Right ventricle myocardium superior (tissue), 1 donor: ENCODE data around the gene TNFSF12. TPM values are rescaled to one million over a fixed set of nuclear protein-coding genes. Genes with fewer than 3 reads are reported as not detected.

Source experiments
- ATAC-seq: fragments of 200-7000 bp; cut with Tn5 transposase; one replicate; pipeline ENCODE4 v1.9.1; 2020; ENCODE audit warnings: mild to moderate bottlenecking; ENCODE audit not compliant: poor library complexity
- DNase-seq: peaks from one replicate; pipeline ENCODE4 v3.0.0-alpha.2; 2020
- intact Hi-C: fragments of 100-400 bp; cut with DNase I; formaldehyde crosslinking; loops from one replicate; pipeline ENCODE4 v1.11.2; 2022
- total RNA-seq: library from RNA; stranded (reverse); fragmentation: NEBNext Ultra II Directional; extraction: Animal tissue kit (Norgen Biotek cat#: 25700); gene quantifications from one replicate; pipeline ENCODE4 v1.2.1, GENCODE V29; 2021
- donor health status: DM: no; HTN: yes; CAD: no; lungs with severe emphysema.

TNFSF12 gene
- total RNA-seq, 1 donor from 2014 or later: 34.6 TPM

DNA sequence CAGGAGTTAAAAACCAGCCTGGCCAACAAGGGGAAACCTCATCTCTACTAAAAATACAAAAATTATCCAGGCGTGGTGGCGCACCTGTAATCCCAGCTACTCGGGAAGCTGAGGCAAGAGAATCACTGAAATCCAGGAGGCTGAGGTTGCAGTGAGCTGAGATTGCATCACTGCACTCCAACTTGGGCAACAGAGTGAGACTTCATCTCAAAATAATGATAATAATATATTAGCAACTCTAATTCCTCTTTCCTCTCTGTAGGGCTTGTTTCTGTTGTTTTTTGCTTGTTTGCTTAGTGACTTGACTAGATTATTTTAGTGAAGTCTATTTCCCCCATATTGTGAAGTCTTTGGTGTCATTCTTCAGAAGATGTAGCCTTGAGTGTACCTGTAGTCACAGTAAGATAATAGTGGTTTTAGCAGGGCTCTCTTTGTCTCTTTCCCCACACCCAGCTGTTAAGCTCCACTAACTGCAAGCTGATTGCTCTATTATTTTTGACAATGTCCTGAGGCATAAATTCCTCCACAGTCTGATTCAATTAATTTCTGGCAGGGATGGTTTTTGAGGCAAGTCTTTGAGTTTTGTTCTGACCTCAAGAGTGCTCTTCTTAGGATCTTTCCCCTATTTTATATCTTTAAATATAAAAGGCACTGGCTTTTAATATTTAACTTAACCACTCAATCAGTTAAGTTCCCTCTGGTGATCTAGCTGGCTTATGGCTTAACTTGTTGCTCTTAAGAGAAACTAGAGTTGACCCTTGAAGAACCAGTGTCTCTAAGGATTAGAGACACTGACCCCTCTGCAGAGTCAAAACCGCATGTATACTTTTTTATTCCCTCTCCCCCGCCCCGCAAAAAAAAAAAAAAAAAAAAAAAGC is 18.6 kb upstream of the TNFSF12 start:
- ATAC-seq (no peak), DNase-seq (no peak)
- intact Hi-C loops: no loop called here

DNA sequence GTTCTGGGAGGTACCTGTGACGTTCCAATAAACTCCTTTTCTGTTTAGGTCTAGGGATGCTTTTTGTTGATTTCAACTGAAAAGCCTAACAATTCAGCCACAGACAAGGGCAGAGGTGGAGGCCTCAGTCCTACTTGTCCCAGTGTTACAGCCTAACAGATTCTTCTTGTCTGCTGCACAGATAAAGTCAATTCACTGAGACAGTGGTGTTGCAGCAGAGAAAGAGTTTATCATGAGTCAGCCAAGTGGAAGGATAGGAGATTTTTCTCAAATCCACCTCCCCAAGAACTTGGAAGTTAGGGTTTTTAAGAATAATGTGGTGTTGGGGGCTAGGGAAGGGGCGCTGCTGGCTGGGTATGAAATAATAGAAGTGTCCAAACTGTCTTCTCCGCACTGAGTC is 10.8 kb upstream of the TNFSF12 start:
- DNase-seq (no peak), ATAC-seq (no peak)
- intact Hi-C loops: no loop called here

DNA sequence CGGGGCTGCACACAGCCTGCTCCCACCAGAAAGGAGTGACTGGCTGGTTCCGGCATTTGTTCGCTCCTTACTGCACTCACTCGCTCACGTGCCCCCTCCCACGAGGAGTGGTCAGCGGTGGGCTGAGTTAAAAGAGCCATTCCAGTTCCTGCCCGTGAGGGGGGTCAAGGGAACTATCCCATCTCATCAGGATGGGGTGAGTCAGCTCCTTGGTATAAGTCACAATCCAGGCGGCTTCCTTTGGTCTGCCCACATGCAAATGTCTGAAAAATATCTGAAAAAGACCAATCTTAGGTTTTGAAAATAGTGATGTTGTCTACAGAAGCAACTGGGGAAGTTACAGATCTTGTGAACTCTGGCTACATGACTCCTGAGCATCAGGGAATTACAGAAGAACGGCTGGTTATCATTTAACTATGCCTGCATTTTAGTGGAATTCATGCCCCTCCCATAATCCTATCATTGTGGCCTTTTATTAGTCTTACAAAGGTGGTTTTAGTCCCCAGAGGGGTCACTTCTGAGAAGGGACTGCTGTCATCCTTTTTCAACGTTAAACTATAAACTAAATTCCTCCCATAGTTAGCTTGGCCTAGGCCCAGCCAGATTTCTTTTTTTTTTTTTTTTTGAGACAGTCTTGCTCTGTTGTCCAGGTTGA is 9.8 kb upstream of the TNFSF12 start:
- intact Hi-C loops: no loop called here
- ATAC-seq (no peak), DNase-seq (no peak)

- intact Hi-C loops: no loop called here
- DNase-seq (no peak), ATAC-seq (no peak)
These were observed 7.7 kb upstream of the TNFSF12 start for GRCh38 chr17:7541074-7541621.

DNA sequence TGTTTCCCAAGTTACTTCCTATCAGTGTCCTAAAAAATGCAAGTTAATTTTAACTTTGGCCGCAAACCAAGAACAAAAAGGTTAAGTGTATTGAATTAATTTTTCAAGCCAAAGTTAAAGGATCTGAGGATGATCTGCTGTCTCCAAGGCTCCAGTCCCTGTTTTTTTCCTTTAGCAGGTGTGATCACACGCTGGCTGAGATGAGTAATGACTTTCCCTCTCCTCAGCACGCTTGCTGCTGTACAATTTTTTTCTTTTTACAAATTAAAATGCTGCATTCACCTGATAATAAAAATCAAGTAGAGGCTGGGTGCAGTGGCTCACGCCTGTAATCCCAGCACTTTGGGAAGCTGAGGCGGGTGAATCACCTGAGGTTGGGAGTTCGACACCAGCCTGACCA is 3.9 kb upstream of the TNFSF12 start:
- DNase-seq (no peak), ATAC-seq (no peak)
- intact Hi-C loops: no loop called here

GRCh38 chr17:7549401-7550055 is 670 bp downstream of the TNFSF12 start:
- intact Hi-C loops: no loop called here
- no peak for DNase-seq
- peak; percentile 58 for ATAC-seq

DNA sequence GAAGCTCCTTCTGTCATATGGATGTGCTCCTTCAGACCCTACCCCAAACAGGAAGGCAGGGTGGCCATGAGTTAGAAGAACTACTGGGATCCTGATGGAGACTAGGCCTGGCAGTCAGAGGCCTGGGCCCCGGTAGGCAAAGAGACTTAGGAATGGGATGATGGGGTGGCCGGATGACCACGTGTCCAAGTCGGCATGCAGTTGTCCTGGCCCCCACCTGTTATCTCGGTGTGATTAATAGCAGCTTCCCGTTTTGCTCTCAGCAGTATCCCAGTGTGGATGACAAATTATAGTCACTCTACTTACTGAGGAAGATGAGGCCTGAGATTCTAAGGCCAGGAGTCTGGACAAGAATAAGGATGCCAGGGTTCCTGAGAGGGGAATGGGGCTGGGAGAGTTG is 1.5 kb downstream of the TNFSF12 start:
- ATAC-seq (no peak), DNase-seq (no peak)
- intact Hi-C loops: no loop called here

GRCh38 chr17:7551396-7551795 is 2.5 kb downstream of the TNFSF12 start:
- no peak for ATAC-seq
- intact Hi-C loops: no loop called here
- no peak for DNase-seq

GRCh38 chr17:7552621-7553051 is 3.8 kb downstream of the TNFSF12 start:
- ATAC-seq (no peak), DNase-seq (no peak)
- intact Hi-C loops: no loop called here

DNA sequence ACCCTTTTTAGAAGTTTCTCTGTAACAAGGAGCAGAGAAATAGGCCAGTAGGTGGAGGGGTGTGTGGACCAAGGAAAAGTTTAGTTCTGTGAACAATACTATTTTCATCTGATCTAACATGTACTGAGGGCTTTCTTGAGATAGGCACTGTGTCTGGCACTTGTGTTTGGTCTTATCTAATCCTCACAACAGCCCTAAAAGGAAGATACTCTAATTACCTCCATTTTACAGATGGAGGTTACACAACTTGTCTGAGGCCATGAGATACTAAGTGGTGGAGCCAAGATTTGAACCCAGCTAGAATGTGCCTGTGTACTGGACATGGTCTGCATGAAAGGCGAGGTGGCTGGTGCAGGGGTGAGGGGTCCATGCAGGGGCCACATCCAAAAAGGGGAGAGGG is 4.5 kb downstream of the TNFSF12 start:
- intact Hi-C loops: no loop called here
- no peak for ATAC-seq
- DNase-seq: no peak

DNA sequence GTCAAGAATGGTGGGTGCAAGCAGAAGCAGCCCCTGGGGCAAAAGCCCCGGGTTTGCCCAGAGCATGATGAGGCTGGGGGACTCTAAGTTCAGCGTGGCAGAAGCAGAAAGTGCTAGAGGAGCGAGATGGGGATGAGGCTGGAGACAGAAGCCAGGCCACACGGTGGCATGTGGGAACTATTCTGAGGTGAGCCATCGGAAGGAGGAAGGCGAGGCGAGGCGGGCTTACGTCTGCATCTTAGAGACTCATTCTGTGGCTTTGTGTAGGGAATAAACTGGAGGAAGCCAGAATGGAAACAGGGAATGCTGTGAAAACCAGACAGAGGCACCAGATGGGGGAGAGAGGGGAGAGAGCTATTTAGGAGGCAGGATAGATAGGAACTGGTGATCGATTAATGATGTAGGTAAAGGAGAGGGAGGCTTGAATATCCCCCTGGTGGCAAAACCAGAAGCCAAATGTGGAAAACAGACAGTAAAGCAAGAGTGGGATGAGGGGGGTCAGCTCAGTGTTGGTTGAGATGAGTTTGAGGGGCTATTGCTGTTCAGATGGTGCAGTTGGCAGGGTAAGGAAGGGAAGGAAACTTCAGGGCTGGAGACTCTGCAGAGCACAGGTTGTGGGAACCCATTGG is 6.6 kb downstream of the TNFSF12 start:
- DNase-seq (no peak), ATAC-seq (no peak)
- intact Hi-C loops: loop anchor here (5.0 kb wide), 2 partner anchors 43 to 243 kb away; no protein-coding TSS in a partner anchor

DNA sequence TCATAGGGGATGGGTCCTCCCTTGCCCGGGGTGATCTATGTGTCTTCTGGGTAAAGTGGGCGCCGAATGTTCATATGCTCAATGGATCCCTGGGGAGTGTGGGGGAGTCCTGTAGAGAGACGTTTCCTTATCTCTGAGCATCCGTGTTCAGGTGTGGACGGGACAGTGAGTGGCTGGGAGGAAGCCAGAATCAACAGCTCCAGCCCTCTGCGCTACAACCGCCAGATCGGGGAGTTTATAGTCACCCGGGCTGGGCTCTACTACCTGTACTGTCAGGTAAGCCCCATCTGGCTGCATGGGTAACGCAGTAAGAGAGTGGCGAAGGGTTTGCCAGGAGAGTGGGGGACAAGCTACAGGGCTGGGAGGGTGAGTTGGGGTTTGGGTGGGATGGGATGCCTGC is 7.8 kb downstream of the TNFSF12 start:
- intact Hi-C loops: loop anchor here (5.0 kb wide), 2 partner anchors 44 to 244 kb away; no protein-coding TSS in a partner anchor
- DNase-seq: no peak
- no peak for ATAC-seq

DNA sequence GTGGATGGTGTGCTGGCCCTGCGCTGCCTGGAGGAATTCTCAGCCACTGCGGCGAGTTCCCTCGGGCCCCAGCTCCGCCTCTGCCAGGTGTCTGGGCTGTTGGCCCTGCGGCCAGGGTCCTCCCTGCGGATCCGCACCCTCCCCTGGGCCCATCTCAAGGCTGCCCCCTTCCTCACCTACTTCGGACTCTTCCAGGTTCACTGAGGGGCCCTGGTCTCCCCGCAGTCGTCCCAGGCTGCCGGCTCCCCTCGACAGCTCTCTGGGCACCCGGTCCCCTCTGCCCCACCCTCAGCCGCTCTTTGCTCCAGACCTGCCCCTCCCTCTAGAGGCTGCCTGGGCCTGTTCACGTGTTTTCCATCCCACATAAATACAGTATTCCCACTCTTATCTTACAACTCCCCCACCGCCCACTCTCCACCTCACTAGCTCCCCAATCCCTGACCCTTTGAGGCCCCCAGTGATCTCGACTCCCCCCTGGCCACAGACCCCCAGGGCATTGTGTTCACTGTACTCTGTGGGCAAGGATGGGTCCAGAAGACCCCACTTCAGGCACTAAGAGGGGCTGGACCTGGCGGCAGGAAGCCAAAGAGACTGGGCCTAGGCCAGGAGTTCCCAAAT is 8.4 kb downstream of the TNFSF12 start:
- intact Hi-C loops: loop anchor here (5.0 kb wide), 2 partner anchors 45 to 245 kb away; no protein-coding TSS in a partner anchor
- DNase-seq: no peak
- ATAC-seq: no peak

DNA sequence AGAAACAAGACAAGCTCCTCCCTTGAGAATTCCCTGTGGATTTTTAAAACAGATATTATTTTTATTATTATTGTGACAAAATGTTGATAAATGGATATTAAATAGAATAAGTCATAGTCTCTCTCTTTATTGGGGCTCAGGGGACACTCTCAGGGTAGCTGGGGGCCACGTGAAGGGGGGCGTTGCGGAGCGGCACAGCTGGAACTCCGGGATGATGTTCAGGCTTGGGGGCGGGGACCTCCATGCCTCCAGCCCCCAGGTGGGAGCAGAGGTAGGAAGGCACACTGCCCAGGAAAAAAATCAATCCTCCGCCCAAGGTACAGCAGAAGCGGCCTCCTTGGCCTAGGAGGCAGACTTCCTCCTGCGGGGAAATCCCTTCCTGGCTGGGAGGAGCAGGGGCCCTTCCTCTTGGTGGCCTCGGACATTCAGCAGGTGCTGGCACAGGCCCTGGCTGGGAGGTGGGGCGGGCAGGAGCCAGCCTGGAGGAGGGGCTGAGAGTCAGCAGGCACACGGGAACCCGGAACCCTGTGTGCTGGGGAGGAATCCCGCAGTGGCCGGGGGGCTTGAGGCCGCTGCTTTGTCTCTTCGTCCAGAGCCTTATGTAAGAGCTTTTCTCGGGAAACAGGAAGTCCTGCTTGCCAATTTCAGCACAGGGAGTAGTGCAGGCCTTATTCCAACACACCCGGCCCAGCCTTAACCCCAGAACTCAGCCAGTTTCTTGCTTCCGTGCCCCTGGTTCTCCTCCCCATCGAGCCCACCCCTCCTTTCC is 9.1 kb downstream of the TNFSF12 start:
- ATAC-seq (peak; percentile 63), DNase-seq (peak; percentile 93)
- intact Hi-C loops: loop anchor here (5.0 kb wide), 2 partner anchors 46 to 246 kb away; no protein-coding TSS in a partner anchor

- intact Hi-C loops: loop anchor here (5.0 kb wide), 2 partner anchors 46 to 246 kb away; no protein-coding TSS in a partner anchor
- ATAC-seq (peak; percentile 16), DNase-seq (peak; percentile 79)
These were observed 9.9 kb downstream of the TNFSF12 start, which contains the start of gene TNFSF13 for GRCh38 chr17:7558544-7559319. Gene TNFSF13 (plus strand): TSS chr17:7558750. CDS start chr17:7559040, 290 bp downstream.

- DNase-seq (no peak), ATAC-seq (no peak)
- intact Hi-C loops: loop anchor here (2.0 to 10.0 kb wide), 4 partner anchors 47 to 247 kb away; partner anchors contain the start of genes KCTD11 and TMEM95
These were observed 10.7 kb downstream of the TNFSF12 start for GRCh38 chr17:7559320-7560171.
